NB4 (cell line): ENCODE results near the gene NDUFB5.

Experiments used
- DNase-seq: peaks from one replicate; pipeline ENCODE4 v3.0.0; 2010; ENCODE audit warnings: low read depth
- H3K4me3 ChIP-seq: one replicate; pipeline ENCODE4 v1.5.1; 2011; ENCODE audit warnings: mild to moderate bottlenecking, low read depth, low read length, moderate library complexity
- MYC ChIP-seq: IDR thresholded peaks from 2 replicates; pipeline ENCODE4 v1.6.1; 2011; ENCODE audit warnings: low read depth, low read length
- POLR2A ChIP-seq: IDR thresholded peaks from 2 replicates; pipeline ENCODE4 v1.6.1; 2011; ENCODE audit warnings: mild to moderate bottlenecking; ENCODE audit not compliant: insufficient read length; ENCODE audit errors: extremely low read depth
- TF ChIP-seq, protein P1 (sequence below): IDR thresholded peaks from one replicate; pipeline ENCODE4 v1.5.1; 2012; ENCODE audit warnings: low read depth, low read length
- TF ChIP-seq, protein P2 (sequence below): IDR thresholded peaks from 2 replicates; pipeline ENCODE4 v1.6.1; 2011; ENCODE audit warnings: low read depth, low read length

The NDUFB5 gene

DNA sequence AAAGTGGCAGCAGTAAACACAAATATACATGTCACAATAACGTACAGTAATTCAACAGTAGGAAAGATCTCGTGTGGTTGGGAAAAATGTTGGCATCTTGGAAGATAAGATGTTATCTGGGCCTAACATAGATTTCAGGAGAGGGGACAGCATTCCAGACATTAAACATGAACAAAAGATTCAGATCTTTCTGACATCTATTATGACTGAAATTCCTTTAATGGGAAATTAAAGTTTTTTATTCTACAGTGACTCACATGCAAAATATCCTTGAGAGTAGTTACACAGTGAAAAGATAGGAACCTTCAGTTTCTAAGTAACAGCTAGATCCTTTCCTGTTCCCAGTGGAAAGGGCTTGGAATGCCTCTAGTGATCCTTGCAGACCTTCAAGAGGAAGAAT is 9.2 kb downstream of the NDUFB5 start:
- DNase-seq, result no peak
- TF ChIP-seq POLR2A, result no peak
- TF ChIP-seq, protein P1, sequence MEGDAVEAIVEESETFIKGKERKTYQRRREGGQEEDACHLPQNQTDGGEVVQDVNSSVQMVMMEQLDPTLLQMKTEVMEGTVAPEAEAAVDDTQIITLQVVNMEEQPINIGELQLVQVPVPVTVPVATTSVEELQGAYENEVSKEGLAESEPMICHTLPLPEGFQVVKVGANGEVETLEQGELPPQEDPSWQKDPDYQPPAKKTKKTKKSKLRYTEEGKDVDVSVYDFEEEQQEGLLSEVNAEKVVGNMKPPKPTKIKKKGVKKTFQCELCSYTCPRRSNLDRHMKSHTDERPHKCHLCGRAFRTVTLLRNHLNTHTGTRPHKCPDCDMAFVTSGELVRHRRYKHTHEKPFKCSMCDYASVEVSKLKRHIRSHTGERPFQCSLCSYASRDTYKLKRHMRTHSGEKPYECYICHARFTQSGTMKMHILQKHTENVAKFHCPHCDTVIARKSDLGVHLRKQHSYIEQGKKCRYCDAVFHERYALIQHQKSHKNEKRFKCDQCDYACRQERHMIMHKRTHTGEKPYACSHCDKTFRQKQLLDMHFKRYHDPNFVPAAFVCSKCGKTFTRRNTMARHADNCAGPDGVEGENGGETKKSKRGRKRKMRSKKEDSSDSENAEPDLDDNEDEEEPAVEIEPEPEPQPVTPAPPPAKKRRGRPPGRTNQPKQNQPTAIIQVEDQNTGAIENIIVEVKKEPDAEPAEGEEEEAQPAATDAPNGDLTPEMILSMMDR, result no peak
- no peak overlapping the region for H3K4me3 ChIP-seq

DNA sequence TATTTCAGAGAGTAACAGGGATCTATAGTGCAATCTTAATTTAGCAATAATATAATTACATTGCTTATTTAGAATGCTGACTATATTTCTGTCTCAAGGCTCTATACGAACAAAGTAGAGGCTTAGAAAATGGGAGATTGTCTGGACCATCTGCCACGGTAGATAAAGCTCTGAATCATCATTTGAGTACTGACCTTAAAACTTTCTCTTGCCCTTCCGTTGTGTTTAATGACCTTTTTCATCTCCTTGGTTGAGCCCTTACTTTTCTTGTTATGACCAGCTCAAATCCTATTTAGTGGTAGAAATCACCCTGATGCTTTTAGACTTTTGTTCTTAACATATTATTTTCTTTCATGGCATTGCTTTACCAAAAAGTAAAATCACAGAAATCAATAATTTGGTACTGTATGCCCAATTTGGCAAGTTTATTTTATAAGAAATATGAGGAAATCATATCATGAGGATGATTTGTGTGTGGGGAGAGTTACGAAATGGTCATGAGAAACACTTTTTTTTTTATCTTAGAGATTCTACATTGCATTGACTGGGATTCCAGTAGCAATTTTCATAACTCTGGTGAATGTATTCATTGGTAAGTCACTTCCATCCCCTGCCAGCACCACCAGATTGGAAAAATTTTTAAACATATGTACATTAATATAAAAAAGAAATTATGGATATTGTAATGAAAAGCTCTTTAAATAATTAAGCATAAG is 11.0 kb downstream of the NDUFB5 start:
- no peak for DNase-seq
- TF ChIP-seq, protein P2, sequence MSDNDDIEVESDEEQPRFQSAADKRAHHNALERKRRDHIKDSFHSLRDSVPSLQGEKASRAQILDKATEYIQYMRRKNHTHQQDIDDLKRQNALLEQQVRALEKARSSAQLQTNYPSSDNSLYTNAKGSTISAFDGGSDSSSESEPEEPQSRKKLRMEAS, result no peak
- TF ChIP-seq, protein P1, result no peak
- no peak for TF ChIP-seq POLR2A
- TF ChIP-seq MYC, result no peak
- no peak overlapping the region for H3K4me3 ChIP-seq

DNA sequence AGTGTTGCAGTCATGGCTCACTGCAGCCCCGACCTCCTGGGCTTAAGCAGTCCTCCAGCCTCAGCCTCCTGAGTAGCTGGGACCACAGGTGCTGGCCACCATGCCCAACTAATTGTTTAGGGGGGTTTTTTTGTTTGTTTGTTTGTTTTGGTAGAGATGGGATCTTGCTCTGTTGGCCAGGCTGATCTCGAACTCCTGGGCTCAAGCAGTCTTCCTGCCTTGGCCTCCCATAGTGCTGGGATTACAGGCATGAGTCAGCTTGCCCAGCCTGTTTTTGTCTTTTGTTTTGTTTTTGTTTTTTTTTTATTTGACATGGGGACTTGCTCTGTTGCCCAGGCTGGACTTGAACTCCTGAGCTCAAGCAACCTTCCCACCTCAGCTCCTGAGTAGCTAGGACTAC is 17.4 kb downstream of the NDUFB5 start:
- H3K4me3 ChIP-seq, result no peak overlapping the region
- TF ChIP-seq, protein P2, result no peak
- no peak for DNase-seq

DNA sequence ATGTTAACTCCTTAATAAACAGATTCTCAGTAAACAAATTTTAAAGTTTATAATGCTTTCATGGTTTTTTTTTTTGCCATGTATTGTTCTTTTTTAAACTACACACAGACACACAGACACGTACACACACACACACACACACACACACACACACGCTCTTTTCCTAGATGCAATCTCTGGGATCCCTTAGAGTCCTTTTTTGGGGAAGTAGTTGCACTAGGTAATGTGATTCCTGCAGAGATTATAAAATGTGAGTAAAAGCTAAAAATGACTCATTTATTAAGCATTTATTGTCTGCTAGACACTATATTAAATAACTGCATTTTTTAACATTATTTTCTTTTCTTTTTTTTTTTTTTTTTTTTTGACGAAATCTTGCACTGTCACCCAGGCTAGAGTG is 19.9 kb downstream of the NDUFB5 start:
- TF ChIP-seq, protein P2, result no peak
- TF ChIP-seq POLR2A, result no peak
- TF ChIP-seq, protein P1, result no peak
- TF ChIP-seq MYC, result no peak
- H3K4me3 ChIP-seq, result no peak overlapping the region
- DNase-seq, result no peak

DNA sequence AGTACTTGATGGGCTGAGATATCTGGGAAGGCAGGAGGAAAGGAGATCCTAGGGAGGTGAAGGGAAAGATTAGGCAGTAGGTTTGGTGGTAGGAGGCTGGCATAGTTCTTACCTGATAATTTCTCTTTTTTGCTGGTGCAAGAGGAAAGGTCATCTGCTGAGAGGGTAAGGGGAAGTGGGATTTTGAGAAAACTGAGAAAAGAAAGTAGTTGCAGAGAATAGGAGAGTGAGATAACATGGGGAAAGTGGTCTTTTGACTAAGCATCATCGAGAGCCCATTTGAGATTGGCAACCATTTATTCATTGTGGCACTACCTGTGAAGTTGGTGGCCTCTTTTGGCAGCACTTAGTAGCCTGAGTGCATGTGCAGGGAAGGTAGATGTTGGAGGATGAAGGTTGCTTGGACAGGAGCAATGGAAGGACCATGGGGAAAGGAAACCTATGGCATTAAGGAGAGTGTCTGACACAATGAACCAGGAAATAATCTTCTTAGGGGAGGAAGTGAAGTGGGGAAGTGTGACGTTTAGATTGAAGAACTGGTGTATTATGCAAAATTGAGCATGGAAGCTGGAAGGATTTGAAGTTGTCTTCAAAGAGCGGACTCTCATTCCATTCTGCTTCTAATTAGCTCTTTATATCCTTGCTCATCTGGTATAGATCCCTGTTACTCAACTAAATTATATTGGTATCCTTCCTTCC is 26.3 kb downstream of the NDUFB5 start:
- no peak for DNase-seq
- H3K4me3 ChIP-seq, result no peak overlapping the region
- no peak for TF ChIP-seq POLR2A
- TF ChIP-seq MYC, result no peak
- TF ChIP-seq, protein P1, result no peak
- TF ChIP-seq, protein P2, result no peak

DNA sequence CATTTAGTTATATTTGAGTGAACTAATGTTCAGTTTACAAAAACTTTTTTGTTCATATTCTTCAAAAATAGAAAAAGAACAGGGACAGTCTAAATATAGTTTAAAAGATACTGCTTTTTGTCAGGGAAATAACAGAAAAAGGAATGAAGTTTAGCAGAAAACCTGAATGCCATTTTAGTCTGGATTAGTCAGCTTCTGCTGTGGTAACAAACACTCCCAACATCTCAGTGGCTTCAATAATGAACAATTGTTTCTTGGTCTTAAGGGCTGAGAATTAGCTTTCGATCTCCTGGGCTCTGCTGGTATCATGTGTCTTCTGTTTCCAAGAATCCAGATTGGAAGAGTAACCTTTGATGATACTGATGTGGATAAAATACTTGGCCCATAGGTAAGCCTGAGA is 35.9 kb downstream of the NDUFB5 start:
- no peak for DNase-seq
- TF ChIP-seq, protein P2, result no peak
- TF ChIP-seq MYC (no peak), POLR2A (no peak)
- TF ChIP-seq, protein P1, result no peak
- no peak overlapping the region for H3K4me3 ChIP-seq
